COR-L47 (cell line): Measurements from ENCODE around the gene SUFU.
A peak's percentile ranks its signal among the peaks of the same experiment; 100 is the strongest.

Source experiments
- DNase-seq: peaks from one replicate; lab custom pipeline; 2025; lab: John Stamatoyannopoulos, UW

Gene SUFU

DNA sequence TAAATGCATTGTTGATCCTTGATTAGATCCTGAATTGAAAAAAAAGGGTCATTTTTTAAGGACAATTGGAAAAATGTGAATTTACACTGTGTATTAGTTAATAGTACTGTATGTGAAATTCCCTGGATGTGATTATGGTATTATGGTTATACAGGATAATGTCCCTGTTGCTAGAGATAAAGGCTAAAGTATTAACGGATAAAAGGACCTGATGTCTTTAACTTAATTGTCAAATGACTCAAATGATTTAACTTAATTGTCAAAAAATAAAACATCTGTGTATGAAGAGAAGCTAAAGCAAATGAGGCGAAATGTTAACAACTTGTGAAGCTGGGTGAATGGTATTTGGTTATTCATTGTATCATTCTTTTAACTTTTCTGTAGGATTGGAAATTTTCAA, 48.8 kb downstream of the SUFU start:
- DNase-seq: no peak

- DNase-seq: no peak
Observed at GRCh38 chr10:102553771-102554170, 50.0 kb downstream of the SUFU start.

- DNase-seq: no peak
Observed at GRCh38 chr10:102554531-102554930, 50.8 kb downstream of the SUFU start.

DNA sequence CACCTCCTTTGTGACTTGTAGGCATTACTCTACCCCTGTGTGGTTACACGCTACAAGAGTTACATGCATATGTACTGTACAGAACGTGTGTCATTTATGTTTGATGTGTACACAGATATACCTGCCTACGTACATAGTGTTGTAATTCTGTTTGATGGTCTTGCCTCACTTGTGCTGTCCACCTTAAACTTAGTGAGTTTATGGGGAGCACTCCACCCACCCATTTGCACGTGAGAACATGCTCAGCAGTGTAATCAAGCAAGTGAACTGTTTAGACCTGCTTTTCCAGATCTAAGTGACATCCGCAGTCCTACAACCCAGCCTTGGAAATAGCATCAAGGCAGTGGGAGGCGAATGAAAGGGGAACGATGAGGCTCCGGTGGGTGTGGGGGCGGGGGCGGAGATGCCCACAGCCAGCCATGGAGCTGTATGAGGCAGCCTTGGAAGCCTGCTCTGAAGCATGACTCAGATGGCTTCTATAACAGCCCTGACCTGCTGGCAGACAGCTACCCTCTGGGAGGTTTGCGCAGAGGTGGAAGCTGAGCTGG, 52.1 kb downstream of the SUFU start:
- no peak for DNase-seq

GRCh38 chr10:102557569-102557968, 53.8 kb downstream of the SUFU start:
- no peak for DNase-seq

DNA sequence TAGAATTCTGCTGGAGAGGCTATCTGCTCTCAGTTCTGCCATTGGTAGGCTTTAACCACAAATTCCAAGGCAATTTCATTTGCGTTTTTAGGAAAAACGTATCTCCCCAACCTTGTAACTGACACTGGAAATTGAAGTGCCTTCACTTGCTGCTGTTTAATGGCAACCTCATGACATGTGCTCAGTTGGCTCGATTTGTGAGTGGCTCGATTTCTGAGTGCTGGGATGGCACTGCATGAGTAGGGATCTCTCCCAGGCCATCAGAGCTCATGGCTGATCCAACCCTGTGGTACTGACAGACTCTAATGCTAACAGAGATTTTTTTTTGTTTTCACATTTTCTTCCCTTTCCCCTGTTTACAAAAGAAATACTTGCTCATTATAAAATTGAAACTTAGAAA, 56.0 kb downstream of the SUFU start:
- no peak for DNase-seq

GRCh38 chr10:102564209-102564834, 60.5 kb downstream of the SUFU start:
- no peak for DNase-seq

- no peak for DNase-seq
Observed at GRCh38 chr10:102565793-102566192, 62.0 kb downstream of the SUFU start.

DNA sequence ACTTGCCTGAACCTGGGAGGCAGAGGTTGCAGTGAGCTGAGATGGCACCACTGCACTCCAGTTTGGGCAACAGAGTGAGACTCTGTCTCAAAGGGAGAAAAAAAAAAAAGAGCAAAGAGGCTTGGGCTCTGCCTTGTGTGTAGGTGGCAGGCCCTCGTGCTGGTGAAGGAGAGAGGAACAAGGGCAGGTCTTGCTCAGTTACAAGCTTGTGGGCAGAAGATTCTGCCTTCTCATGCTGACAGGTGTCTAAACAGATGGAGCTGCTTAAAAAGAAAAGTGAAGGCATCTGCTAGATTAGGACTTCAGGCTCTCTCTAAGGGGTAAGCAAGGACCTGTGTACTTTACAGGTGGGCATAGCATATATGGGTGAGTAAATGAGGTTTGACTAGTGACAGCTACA, 75.0 kb downstream of the SUFU start:
- DNase-seq: no peak

GRCh38 chr10:102579328-102579727, 75.6 kb downstream of the SUFU start:
- DNase-seq: no peak

DNA sequence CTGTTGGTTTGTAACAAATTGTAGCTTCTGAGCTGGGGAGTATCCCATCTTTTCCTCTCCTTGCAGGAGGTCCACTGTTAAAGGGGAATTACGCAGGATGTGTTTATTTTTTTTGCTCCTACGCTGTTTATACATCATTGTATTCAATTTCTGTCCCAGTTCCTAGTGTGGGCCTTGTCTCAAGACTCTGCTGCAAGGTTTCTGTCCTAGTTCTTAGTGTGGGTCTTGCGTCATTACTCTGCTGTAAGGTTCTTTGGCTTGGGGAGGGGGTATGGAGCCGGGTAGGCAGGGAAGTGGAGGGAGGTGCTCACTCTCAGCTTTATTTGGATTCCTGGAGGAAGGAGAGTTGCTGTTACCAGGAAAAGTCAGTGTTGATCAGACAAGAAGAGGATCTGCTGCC, 76.5 kb downstream of the SUFU start:
- DNase-seq: no peak

- DNase-seq: no peak
Observed at GRCh38 chr10:102581401-102581800, 77.6 kb downstream of the SUFU start.

GRCh38 chr10:102581981-102582580, 78.3 kb downstream of the SUFU start:
- DNase-seq: no peak

DNA sequence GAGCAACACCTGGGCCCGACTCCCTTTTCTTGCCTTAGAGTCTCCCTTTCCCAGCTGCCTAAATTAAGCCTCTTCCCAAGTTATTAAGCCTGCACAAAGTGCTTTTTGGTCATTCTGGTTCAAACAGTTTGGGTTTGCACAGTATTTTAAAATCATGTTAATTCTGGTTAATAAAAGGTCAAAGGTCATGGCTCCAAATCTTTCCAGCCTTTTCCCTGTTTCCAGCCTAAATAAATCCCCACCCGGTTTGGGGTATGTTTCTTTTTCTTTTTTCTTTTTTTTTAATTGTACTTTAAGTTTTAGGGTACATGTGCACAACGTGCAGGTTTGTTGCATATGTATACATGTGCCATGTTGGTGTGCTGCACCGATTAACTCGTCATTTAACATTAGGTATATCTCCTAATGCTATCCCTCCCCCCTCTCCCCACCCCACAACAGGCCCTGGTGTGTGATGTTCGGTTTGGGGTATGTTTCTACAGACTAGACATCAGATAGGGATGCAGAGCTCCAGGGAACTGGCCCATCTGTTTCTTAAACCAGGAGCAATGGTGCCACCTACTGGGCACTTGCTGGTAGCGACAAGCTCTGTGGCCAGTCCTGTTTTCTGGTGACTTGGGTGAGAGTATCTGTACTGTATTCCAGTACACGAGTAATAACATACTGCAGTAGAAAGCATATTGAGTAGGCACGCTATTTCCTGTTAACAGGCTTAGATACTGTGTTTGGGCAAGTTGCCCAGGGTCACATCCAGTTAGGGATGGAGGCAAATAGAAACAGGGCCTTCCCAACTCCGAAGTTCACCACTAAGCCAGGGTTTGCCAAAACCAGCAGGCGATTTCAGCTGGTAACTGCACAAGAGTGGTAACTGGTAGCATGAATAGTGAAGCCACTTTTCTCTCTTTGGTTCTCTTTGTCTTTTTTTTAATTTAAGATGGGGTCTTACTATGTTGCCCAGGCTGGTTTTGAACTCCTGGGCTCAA, 80.0 kb downstream of the SUFU start:
- DNase-seq: peak; percentile 36

- DNase-seq: no peak
Observed at GRCh38 chr10:102585026-102585425, 81.3 kb downstream of the SUFU start.

- no peak for DNase-seq
Observed at GRCh38 chr10:102586858-102587257, 83.1 kb downstream of the SUFU start.

DNA sequence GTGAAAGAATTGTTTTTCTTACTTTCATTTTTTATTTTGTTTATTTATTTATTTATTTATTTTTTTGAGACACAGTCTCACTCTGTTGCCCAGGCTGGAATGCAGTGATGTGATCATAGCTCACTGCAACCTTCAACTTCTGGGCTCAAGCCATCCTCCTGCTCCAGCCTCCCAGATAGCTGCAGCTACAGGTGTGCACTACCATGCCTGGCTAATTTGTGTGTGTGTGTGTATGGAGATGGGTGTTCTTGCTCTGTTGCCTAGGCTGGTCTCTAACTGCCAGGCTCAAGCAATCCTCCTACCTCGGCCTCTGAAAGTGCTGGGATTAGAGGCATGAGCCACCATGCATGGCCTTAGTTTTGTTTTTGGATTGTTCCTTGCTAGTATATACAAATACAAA, 85.1 kb downstream of the SUFU start:
- no peak for DNase-seq

GRCh38 chr10:102593074-102593803, 89.5 kb downstream of the SUFU start:
- DNase-seq: no peak

- no peak for DNase-seq
Observed at GRCh38 chr10:102593804-102594079, 90.0 kb downstream of the SUFU start.

DNA sequence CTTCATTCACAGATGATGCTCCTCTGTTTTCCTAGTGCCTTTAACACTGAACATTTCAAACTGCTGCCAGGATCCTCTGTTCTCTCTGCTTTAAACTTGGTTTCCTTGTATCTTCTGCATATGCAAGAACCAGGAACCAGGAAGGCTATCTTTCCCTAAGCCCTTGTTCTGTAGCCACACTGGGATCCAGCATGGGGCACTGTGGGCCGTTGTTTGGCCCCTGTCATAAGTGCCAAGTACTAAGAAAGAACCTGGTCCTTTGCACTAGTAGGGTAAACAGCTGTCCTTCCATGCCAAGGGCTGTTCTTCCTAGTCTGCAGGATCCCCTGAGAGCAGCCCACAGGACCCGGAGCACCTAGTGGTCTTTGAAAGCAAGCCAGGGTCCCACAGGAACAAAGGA, 91.5 kb downstream of the SUFU start:
- DNase-seq: no peak

DNA sequence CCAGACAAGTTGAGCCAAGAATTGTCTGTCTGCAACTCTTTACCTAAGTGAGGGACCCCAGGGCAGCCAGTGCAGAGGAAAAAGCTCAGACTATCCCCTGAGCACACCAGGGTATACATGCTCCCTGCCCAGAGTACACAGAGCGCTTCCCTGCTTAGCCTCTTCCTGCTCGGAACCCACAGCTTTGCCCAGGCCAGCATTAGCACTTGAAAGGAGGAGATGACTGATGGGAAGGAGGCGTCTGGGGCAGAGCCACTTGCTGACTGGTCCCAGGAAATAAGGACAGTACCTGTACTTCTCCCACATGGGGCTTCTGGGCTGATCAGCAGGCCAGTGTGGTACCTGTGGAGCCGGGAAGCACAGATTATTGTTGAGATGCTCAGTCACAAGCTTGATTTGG, 92.1 kb downstream of the SUFU start:
- DNase-seq: no peak

GRCh38 chr10:102596506-102596971, 92.8 kb downstream of the SUFU start:
- DNase-seq: peak; percentile 46
